T-helper 1 cell (primary cell): ENCODE results near the gene C4orf17.
"Not testable (repeated sequence)": the region's sequence is repeated elsewhere in the genome, so short reads cannot be mapped to it uniquely, and the experiment has no call there.

Experiments
- DNase-seq, 5 donors: peaks; one replicate each; pipeline ENCODE4 v3.0.0-alpha.2; 2012 to 2020
- total RNA-seq, 4 donors: gene quantifications; one replicate each; lab custom pipeline; 2026; lab: John Stamatoyannopoulos, UW

Gene C4orf17
- total RNA-seq, result 0 to 0.08 (median 0) reads per million in 4 donors

DNA sequence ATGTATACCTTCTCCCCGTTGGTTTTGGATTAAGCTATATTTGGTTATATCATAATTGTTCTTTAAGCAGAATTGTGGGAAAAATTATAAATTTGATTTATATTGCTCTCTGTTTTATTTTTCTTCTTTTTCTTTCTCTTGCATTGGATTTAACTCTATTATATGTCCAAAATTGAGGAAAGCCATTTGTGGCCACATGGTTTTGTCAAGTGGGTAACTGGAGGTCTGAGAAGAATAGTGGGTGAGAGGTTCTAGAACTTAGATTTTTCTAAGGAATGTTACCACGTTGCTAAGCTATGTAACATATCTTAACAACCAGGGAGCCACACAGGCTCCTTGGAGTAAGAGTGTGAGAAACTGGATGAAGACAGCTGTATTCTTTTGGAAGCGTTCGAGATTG is at the start of gene C4orf17:
C4orf17 (plus strand) TSS at position 301 of the 400 bp plus-strand sequence. CDS start 2,061 bp downstream, outside the sequence.
- no peak for DNase-seq

DNA sequence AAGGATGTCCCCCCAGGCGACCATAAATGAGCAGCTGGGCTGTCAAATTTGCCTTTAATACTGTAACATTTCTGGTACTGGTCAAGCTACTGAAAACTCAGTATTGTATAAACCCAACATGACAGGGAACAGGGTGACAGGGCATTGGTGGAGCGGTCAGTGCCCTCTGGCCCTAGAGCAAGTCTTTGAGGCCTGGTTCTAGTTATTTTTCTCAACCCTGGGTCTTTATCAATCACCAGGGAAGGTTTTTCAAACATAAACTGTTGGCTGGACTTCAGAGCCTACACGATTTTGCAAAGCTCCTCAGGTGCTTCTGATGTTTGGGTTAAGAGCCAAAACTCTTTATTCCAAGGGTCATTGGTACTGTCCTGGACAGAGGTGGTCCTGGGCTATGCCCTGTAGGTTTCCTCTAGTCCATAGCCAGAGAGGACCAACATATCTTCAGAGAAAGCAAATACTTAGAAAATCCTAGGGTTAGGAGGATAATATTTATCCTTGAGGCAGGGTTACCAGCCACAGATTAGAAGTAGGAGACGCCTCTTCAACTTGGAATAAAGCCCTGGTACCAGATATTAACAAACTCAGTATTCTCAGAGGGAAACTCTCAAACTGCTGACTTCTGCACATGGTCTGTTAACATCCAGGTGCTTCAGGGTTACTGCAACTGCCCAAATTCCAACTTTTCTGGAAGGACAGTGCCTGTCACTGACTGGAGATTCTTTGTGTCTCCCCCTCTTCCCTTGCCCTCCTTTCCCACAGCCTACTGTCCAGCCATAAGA is 49.0 kb upstream of the C4orf17 start:
- no peak for DNase-seq

DNA sequence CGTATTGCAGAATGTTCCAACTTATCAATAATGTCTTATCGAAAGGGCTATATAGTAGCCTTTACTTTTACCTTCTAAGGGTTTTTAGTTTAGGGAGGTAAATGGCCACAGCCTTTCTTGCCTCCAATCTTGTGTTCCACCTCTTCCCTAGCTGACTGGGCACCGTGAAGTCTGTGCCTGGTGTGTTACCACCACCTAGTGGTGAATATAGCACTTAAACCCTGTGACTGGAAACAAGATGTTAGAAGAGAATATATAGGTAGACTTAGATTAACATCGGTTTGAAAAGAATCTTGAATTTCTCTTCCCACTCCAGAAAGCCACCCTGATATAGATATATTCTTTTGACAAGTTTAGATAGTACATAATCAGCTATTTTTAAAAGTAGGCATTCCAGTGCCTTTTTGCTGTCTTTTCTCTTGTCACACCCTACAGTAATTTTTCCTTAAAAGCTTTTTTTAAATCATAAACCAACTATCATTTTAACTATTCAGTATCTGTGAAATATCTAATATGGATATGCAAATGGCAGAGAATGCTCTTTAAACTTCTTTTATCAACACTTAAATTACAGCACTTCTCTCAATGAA is 47.9 kb upstream of the C4orf17 start:
- peak in 4 of 5 donors; percentile 19 to 59 (median 20) for DNase-seq

DNA sequence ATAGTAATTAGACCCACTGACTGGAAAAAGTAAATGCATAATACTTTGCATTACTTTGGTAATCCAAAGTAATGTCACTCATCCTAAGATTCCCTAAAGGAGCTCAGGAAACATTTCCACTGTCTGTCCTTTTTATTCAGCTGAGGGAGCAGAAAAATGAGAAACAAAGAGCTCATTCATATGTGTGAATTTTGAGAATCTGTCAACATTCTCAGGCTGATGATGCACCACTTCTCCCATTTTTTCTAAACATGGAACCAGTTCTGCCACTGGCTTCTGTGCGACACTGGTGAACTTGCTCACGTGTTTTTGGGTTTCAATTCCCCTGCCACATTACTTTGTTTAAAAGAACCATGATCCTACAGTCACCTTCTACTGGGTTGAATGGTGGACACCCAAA is 47.3 kb upstream of the C4orf17 start:
- no peak for DNase-seq

DNA sequence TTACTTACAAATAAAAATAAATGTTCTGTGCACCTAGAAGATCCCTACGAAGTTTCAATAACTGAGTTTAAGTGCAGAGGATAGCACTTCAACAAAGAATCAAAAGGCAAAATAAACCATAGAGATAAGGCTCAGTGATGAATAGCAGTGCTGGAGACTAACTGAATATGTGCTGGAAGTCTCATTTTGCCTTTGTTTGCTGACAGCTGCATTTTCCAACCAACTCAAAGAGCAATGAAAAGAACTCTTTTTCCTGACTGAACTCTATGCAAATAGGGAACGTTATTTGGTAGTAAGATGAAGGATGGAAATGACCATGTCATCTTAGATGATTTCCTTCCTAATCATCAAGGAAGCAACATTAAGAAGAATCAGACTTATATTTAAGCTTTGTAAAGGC is 42.9 kb upstream of the C4orf17 start:
- DNase-seq, result no peak

DNA sequence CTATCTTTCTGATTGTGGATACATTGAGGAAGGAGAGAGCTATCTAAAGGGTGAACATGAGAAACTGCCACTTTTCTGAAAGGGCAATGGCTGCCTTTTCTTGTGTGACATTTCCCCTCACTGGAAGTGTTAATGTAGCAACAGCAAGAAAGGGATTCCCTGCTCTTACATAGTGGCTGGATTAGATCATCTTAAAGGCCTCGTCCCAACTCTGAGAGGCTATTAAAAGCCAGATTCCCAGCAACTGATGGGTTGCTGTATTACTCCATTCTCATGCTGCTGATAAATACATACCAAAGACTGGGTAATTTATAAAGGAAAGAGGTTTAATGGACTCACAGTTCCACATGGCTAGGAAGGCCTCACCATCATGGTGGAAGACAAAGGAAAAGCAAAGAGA is 41.9 kb upstream of the C4orf17 start:
- DNase-seq, result no peak

DNA sequence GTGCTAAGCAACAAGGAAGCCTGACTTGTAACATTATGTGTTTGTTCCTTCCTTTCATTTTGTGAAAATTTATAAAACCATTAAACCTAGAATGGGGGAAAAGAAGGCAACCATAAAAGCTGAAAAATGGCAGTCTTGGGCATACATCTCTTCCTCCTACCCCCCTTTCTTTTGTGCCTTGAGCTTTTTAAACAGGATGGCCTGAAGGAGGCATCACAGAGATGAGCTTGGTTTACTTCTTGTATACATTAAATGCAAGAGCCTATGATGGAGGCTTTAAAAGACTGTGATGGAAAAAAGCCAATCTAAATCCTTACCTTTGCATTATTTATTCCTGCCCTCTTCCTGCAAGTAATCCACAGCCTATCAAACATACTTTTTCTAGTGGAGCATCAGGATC is 39.5 kb upstream of the C4orf17 start:
- DNase-seq, result no peak

DNA sequence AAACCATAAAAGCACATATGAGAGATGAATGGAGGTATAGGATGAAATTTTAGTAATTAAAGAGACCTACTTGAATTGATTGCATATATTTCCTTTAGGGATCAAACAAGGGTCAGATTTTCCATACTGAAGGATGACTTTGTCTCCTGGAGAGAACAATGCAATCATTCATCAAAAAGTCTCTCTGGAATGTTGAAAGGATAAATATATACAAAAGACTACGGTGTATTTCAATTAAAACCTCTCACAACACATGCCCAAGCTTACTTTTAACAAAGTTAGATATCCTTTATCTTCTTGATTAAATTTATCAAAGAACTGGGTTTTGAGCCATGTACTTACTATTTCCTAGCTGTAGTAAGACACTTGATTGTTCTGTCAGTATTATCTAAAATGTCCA is 38.9 kb upstream of the C4orf17 start:
- DNase-seq, result no peak

DNA sequence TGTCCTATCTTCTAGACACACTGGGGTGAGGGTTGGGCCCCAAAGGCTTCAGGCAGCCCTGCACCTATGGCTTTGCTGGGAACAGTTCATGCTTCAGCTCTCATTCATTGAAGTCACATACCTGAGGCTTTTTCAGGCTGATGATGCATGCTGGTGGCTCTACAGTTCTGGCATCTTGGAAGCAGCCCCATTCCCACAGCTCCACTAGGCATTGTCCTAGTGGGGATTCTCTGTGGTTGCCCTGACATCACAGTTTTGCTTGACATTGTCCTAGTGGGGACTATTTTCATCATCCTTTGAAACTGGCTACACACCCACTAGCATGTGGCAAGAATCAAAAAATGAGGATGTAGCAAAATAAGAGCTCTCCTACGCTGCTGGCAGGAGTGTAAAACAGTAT is 37.7 kb upstream of the C4orf17 start:
- DNase-seq, result no peak

DNA sequence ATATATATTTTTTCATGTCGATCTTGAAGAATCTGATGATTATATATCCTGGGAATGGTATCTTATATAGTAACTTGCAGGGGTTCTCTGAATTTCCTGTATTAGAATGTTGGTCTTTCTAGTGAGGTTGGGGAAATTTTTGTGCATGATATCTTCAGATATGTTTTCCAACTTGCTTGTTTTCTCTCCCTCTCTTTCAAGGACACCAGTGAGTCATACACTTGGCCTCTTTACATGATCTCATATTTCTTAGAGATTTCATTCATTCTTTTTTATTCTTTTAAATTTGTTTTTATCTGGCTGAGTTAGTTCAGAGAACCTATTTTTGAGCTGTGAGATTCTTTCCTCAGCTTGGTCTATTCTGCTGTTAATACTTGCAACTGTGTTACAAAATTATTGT is 27.2 kb upstream of the C4orf17 start:
- DNase-seq, result no peak

DNA sequence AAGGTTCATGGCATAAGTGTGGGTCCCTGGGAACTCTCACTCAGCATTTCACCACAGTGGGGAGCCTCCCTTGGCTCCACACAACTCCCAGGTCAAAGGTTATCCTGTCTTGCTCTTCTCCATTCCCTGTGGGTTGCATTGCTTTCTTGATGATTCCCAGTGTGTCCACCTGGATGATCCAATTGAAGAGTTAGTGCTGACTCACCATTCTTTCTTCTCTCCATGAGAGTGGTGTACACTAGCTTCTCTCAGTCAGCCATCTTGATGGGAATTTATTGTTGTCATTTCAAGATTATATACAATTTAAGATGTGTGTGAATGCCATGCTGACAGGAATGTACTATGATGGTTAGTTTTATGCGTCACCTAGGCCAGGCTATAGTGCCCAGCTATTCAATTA is 25.6 kb upstream of the C4orf17 start:
- no peak for DNase-seq

DNA sequence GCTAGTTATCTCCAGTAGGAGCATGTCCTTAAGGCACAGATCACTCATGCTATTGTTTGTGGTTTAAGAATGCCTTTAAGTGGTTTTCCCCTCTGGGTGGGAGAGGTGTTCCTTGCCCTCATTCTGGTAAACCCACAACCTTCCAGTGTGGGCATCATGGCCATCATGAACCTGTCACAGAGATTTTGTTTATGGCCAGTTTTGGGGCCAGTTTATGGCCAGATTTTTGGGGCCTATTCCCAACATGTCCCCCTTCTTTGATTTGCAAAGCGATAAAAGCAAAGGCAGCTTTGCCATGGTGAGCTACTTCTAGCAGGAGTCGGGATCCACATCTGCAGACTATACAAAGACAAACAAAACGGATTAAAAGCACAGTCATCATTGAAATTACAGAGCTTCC is 24.2 kb upstream of the C4orf17 start:
- not testable (repeated sequence) for DNase-seq

DNA sequence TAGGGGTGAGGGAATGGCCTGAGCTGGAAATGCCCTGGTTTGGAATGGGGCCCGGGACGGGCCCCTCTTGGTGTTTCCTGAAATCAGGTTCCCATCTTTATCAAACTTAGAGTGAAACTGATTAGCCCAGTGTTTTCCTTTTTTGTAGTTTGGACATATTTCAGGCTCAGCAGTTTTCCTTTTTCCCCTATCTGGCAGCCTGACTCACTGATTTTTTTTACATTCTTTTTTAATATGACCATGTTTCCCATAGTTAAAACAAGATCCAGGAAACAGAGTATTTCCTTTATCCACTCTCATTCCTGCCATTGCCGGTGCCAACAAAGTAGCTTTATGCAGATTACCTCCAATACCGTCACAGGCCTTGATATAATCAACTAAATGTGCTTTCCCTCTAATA is 20.5 kb upstream of the C4orf17 start:
- no peak for DNase-seq

DNA sequence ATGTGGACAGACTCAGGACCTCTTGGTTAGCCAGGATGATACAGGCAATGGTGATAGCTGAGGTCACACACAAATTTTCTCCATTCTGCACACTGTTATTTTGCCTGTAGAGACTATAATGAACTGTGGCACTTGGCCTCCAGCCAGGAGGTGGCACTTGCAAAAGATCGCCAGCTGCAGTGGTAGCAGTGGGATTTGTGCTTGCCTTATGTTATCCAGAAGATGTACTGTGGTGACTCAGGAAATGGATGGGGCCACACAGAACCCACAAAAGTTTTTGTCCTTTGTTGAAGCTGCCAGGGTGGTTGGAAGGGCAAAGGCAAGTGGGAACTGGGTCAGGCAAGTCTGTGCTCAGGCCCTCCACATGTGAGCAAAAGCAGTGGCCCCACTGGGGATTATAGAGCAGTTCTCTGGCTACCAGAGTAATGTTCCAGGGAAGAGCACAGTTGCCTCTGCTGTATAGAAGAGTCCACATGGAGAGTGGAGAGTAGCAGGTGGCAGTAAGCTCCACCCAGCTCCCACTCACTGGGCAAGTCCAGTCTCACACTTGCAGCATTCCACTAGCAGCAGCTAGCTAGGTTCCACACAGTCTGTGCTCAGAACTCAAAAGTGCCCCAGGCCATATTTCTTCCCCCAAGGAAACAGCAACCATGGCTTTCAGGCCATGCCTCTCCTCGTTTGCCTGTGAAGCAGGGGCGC is 5.9 kb upstream of the C4orf17 start:
- DNase-seq, result peak in 1 of 5 donors; percentile 4

DNA sequence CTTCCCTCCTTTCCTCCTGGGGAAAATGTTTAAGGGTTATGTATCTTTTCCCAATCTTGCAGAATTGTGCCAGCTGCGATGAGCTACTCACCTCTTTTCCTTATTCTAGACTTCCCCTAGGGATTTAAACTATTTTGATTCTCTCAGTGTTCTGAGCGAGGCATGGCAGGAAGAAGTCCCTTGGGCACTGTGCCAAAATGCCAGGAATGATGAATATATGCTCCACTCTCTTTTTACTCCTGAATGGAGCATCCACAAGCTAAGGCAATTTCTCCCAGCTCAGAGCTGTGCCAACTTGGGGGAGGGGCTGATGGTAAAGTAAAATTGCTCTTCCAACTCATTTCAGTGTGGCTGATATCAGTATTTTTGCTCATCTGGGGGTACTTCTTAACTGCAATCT is 4.0 kb upstream of the C4orf17 start:
- no peak for DNase-seq

DNA sequence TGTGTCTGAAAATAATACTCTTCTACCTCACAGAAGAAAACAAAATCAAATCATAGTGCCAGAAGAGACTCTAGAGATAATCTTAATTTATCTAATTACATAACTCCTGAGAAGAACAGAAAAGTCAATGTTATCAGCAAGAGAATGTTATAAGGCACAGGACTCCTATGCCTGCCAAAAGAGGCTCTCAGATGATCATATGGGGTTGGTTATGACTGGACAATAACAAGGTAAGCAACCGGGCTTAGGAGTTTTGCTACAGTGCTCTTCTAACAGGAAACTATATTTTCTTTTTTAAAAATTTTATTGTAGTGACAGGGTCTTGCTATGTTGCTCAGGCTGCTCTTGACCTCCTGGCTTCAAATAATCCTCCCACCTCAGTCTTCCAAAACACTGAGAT is 3.5 kb upstream of the C4orf17 start:
- peak in 1 of 5 donors; percentile 46 for DNase-seq

DNA sequence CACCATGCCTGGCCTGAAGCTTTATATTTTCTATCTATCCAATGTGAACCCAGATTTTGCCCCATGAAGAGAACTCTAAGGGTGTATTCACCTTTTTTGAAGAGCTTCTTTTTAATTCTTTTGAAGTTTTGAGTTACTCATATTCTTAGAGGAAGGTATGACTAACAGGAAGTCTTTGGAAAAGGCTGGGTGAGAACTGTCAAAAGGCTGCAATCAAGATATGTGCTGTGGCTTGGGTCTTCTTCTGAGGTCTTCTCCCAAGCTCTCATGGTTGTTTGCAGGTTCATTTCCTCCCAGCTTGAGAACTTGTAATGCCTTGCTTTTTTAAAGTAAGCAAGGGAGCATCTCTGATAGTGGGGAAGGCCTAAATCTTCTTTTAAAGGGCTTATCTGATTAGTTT is 3.1 kb upstream of the C4orf17 start:
- DNase-seq, result peak in 2 of 5 donors; percentile 4 to 82

DNA sequence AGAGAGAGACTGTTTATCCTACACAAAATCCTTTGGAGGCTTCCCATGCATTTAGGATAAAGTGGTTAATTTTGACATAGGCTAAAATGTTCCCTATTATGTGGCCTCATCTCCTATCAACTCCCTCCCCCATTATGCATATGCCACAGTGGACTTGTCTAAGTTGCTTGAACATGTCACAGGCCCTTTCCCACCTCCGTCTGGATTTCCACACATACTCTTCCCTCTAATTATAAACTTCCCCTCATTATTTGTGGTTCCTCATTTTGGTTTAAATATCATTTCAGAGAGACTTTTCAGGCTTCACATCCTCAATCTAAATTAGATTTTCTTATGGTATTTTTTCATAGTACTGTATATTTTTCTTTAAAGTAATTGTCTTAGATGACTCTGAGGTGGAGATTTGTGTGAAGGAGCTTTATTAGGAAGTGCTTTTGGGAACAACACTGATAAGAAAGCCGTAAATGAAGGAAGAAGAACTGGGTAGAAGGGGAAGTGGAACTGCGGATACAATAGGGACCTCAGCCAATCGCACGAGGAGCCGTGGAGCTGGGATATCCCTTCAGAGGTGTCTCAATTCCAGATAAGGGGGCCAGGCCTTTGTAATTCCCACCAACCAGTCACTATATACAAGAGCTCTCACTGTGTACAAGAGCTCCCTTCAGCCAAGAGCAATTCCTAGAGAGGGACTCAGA is 7.9 kb downstream of the C4orf17 start:
- DNase-seq, result no peak

DNA sequence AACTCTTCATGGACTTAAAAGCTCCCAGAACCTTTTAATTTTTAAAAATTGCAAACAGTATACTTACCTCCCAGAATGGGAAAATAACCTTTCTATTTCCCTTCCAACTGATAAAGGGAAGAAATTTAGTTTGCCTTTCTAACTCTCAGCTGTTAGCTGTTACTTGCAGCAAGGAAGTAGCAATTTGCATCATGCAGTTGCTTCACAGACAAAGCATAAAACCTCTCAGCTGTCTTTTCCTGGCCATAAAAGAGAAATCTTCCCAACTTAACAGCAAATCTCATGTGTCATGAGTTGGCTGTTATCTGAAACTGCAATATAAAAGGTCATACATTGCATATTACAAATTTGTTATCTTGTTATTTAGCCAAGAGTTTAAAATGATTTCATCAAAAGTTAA is 18.4 kb downstream of the C4orf17 start:
- no peak for DNase-seq

DNA sequence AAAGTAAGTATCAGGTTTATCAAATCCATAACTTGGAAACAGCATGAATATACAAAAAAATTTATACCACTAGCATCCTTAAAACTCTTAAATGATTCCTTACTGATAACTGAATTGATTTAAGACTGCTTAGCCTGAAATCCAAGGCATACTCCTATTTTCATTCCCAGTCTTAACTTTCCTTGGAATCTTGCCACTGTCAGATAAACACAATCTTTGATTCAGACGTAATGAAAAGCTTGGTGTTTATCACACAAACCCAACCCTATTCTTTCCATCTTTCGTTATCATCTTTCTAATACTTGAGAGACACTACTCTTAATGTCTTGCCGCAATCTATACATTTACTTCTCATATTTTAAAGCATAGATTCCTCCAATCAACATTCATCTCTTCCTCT is 19.1 kb downstream of the C4orf17 start:
- DNase-seq, result no peak

DNA sequence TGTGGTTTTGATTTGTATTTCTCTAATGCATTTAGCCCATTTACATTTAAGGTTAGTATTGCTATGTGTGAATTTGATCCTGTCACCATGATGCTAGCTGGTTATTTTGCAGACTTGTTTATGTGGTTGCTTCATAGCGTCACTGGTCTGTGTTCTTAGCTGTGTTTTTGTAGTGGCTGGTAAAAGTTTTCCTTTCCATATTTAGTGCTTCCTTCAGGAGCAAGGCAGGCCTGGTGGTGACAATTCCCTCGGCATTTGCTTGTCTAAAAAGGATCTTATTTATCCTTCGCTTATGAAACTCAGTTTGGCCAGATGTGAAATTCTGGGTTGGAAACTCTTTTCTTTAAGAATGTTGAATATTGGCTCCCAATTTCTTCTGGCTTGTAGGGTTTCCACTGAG is 23.9 kb downstream of the C4orf17 start:
- DNase-seq, result not testable (repeated sequence)

DNA sequence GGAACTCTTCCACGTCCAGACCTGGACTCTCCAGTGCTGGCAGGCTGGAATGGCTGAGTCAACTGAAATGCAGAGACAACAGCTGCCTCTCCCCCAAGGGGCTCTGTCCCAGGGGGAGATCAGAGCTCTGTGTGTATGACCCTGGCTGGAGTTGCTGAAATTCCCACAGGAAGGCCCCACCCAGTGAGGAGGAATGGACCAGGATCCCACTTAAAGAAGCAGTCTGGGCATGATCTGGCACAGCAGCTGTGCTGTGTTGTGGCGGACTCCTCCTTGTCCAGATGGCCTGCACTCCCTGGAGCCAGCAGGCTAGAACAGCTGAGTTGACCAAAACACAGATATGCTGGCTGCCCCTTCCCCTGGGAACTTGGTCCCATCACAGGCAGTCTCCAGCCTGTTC is 25.4 kb downstream of the C4orf17 start:
- no peak for DNase-seq

DNA sequence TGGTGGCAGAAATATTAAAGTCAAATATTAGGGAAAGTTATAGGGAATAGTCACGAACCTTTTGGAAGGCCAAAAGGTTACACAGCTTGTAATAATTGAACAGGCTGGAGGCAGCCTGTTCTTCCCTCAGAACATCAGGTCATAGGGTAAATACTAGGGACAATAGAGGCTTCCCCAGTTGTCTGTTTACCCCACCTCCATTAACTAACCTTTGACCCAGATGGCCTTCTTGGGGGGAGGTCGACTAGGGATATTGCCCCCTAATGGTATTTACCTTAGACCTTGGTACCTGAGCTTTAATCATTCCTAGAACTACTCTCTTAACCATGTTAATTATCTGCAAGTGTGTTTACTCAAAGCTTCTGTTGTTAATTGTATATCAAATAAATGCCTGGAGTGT is 26.0 kb downstream of the C4orf17 start:
- DNase-seq, result no peak
